Measurements from ENCODE around the gene CACNA1D.
A peak's percentile ranks its signal among the peaks of the same experiment; 100 is the strongest.
"Not testable (repeated sequence)": the region's sequence is repeated elsewhere in the genome, so short reads cannot be mapped to it uniquely, and the experiment has no call there.

The CACNA1D gene

DNA sequence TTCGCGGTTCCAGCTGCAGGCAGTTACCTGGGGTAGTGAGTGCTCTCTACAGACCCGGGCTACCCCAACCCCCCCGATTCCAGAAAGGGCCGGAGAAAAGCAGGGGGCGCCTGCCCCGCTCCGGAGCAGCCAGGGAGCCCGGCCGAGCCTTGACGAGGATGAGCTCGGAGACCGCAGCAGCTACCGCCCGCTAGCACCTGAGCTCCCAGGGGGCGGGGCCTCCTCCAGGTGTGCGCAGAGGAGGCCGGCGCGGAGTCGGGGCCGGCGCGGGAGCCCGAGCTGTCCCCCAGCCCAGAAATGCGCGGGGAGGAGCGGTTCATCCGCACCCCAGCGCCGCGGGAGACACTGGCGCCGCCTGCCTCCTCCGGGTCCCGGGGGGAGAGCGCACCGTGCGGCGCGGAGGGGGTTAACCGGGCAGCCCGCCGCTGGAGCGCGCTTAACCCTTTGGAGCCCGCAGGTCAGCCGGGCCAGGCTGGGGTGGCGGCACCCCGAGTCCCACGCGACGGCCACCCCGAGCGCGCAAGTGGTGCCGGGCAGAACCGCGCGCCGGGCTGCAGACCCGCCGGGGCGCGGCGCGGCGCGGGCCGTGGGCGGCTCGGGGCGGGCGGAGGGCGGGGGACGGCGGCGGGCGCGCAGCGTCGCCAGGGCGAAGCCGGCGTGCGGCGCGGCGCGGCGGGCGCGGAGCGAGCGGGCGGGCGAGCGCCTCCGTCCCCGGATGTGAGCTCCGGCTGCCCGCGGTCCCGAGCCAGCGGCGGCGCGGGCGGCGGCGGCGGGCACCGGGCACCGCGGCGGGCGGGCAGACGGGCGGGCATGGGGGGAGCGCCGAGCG, at the start of gene CACNA1D:
TSS of gene CACNA1D (plus strand) at position 649 of the 829 bp plus-strand sequence. CDS start 556 bp downstream, outside the sequence.
- DNase-seq (ENCODE audit: low read depth) = peak; percentile 26

DNA sequence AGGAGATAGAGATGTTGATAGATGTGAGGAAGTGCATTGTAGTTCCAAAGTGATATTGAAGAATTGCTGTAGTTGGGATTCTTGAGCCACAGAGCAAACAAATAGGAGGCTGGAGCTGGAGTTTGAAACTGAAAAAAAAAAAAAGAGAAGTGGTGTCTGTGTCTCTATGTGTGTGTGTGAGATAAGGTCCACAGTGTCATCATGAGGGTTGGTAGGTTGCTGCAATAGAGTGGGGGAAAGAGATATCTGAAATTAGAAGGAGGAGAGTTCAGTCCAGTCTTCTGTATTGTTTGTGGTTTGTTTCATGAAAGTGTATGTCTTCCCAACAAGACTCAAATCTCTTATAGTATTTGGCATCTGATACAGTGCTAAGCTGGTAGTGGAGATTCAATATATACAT, 37.3 kb upstream of the CACNA1D start:
- DNase-seq (ENCODE audit: low read depth) = no peak

DNA sequence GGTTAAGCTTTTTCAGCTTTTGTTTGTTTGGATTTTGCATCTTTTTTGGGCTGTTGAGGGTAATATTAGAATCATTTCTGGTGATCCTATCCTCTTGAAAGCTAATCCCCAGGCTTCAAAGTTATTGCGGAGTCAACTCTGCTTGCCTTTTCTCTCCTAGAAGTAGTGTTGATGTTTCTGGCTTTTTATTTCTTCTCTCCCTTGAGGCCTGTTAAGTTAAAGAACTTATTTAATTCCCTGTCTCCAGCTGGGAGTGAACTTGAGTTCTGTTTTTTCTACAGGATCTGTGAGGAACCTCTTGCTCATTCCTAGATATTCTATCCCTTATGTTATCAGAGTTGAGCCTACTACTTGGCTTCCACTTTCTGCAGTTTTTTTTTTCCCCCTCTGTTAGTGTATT, 34.1 kb upstream of the CACNA1D start:
- no peak for DNase-seq (ENCODE audit: low read depth)

DNA sequence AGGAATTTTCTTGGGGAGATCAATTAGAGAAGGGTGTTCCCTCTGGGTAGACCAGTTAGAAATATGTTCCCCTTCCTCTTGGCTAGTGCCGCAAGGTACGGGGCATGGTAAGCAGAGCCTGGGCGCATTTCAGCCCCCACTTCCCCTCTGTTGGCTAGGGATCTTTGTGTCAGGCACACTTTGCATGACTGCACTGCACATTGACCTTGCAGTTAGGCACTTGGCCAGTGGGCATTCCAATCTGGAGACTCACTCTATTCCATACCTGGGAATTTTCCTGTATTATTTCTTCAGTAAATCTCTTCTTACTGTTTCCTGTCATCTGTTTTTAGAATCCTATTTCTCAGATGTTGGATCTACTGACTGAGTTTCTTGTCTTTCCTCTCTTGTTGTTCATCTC, 30.0 kb upstream of the CACNA1D start:
- no peak for DNase-seq (ENCODE audit: low read depth)

DNA sequence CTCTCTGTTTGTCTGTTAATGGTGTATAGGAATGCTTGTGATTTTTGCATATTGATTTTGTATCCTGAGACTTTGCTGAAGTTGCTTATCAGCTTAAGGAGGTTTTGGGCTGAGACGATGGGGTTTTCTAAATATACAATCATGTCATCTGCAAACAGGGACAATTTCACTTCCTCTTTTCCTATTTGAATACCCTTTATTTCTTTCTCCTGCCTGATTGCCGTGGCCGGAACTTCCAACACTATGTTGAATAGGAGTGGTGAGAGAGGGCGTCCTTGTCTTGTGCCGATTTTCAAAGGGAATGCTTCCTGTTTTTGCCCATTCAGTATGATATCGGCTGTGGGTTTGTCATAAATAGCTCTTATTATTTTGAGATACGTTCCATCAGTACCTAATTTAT, 24.7 kb upstream of the CACNA1D start:
- DNase-seq (ENCODE audit: low read depth) = not testable (repeated sequence)

DNA sequence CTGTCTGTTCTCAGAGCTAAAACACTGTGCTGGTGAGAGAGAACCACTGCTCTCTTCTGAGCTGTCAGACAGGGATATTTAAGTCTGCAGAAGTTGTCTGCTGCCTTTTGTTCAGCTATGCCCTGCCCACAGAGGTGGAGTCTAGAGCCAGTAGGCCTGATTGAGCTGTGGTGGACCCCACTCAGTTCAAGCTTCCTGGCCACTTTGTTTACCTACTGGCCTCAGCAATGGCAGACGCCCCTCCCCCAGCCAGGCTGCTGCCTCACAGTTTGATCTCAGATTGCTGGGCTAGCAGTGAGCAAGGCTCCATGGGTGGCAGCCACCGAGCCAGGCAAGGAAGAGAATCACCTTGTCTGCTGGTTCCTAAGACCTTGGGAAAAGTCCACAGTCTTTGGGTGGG, 21.0 kb upstream of the CACNA1D start:
- DNase-seq (ENCODE audit: low read depth) = no peak

DNA sequence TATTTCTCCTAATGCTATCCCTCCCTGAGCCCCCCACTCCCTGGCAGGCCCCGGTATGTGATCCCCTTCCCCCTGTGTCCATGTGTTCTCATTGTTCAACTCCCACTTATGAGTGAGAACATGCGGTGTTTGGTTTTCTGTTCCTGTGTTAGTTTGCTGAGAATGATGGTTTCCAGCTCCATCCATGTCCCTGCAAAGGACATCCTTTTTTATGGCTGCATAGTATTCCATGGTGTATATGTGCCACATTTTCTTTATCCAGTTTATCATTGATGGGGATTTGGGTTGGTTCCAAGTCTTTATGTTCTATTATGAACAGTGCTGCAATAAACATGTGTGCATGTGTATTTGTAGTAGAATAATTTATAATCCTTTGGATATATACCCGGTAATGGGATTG, 18.0 kb upstream of the CACNA1D start:
- not testable (repeated sequence) for DNase-seq (ENCODE audit: low read depth)

DNA sequence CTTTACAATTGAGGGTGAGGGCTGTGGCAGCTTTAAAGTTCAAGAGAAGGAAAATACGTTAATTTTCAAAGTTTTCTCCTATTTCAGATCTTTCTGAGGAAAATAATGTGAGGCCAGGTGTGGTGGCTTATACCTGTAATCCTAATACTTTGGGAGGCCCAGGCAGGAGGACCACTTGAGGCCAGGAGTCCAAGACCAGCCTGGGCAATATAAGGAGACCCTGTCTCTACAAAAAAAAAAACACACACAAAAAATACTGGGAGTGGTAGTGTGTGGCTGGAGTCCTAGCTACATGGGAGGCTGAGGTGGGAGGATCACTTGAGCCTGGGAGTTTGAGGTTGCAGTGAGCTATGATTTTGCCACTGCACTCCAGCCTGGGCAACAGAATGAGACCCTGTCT, 16.7 kb upstream of the CACNA1D start:
- not testable (repeated sequence) for DNase-seq (ENCODE audit: low read depth)

DNA sequence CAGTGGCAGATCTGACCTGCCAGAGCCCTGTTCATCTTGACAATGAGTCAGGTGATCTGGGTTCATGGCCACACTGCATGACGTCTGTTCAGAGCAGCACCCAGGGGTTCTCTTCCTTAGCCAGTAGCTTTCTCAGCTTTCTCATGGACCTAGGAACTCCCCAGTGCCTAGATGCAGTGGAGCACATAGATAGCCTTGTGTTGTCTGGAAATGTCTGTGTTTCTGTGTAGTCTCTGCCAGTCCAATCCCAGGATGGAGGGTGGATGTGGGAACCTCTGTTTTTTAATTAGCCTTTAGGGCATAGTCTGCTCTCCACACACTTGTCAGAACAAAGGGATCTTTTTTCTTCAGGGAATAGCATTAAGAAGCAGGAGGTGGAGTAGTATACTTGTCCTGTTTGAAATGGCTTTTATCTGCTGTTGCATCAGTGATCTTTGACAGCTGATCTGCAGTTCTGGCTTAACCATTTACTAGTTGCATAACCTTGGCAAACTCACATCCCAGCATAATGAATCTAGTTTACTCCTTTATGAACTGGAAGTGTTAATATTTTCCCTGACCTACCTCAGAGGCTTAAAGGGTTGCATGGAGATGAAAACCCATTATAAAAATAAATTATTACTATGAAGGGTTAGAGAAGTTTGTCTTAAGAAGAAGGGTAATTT, 16.1 kb upstream of the CACNA1D start:
- no peak for DNase-seq (ENCODE audit: low read depth)

DNA sequence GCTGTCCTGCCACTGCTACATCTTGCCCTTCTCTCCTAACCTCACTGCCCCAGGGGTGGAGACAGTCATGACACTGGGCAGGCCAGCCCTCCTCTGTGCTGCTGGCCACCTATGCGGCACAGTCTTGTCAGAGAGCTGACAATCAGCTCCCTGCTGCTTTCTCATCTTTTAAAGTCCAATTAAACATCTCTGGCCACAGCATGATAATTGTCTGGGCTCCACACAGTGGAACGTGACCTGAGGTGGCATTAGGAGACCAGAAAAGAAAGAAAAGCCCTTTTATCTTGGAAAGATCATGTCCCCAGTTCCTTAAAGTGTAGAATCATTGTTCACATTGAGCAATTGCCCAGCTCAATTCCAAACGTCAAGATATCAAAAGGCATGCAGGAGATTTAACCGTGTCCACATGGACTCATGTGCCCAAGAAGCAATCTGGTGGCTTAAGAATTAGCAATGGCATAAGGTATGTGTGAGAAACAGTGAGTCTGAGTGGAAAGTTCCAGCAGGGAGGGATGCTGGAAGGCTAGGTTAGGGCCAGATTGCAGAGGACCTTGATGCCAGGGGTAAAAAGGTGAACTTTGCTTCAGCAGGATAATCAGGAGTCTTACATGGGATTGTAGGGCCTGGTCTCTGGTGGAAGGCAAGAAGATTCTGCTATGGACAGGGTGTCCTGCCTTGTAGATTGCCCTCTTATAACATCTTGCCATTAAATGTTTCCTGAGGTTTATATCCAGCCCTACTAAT, 15.3 kb upstream of the CACNA1D start:
- no peak for DNase-seq (ENCODE audit: low read depth)

DNA sequence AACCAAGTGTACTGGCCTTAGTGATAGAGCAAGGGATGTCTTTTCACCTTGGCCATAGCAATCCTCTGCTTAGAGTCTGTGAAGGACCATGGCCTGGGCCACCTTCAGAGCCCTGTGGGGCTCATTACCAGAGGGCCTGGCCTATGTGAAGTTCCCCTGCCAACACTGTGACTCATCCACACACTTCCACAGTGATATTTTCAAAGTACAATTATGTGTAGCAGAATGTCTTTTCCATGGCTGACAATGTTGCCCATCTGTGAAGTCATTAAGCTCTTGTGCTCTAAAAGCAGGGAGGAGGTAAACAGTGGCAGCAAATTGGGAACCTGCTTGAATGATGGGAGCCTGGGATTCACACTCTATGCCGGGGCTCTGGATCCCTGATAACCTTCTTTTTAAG, 12.2 kb upstream of the CACNA1D start:
- no peak for DNase-seq (ENCODE audit: low read depth)

DNA sequence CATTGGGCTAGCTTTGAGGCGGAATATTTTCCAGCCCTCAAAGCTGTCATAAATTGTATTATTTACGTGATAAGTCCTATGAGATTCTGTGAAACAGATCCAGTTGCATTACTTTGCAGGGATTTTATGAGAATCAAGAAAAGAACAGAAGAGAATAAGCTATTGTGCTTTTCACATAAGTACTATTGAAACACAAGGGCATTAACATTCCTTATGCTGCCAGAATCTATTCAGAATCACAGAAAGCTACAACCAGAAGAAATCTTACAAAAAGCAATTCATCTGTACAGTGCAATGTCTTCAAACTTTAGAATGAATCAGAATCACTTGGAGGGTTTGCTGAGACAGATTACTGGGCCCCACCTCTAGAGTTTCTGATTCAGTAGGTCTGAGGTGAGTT, 10.6 kb upstream of the CACNA1D start:
- no peak for DNase-seq (ENCODE audit: low read depth)

DNA sequence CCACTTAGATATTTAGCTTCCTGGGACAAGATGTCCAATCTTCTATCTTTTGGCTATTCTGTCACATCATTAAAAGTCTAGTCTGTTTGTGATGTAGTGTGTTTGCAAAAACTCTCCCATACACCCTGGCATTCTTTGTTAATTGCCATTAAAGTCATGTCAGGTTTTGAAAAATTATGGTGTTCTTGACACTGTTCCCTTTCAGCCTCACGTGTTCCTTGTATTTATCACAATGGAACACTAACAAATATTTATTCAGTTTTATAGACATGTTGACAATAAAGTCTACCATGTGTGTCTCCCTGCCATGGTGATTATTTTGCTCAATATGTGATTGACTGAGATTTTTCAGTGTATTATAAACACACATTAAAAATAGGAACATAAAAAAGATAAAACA, 9.4 kb upstream of the CACNA1D start:
- DNase-seq (ENCODE audit: low read depth) = no peak

DNA sequence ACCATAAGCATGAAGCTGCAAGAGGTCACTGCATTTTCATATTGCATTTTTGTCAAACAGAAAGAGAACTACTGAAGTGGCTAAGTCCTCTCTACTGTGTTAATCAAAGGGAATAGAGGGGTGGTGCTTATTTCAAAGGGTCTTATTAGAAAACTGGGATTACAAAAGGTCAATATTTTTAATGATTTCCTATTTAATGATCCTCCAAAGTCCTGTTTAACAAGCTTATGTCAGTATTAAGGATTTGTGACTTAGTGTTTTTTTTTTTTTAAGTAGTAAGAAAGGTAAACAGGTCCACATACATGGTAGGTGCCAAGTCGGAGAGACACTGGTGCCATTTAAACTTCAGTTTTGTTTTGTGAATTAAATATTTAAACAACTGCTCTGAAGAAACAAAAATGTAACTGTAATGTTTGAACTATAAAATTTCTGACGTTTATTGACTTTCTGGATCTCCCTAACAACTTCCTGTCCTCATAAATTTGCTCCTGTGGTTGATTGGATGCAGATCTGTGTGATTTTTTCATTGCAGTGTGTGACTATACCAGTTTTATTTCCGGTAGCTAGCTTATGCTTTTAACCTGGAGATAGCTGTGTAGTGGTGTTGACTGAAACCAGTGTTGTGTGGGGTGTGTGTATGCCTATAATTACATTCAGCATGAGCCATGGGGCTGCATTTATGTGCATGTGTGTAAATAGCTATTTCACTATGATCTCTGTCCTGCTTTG, 8.6 kb upstream of the CACNA1D start:
- no peak for DNase-seq (ENCODE audit: low read depth)

DNA sequence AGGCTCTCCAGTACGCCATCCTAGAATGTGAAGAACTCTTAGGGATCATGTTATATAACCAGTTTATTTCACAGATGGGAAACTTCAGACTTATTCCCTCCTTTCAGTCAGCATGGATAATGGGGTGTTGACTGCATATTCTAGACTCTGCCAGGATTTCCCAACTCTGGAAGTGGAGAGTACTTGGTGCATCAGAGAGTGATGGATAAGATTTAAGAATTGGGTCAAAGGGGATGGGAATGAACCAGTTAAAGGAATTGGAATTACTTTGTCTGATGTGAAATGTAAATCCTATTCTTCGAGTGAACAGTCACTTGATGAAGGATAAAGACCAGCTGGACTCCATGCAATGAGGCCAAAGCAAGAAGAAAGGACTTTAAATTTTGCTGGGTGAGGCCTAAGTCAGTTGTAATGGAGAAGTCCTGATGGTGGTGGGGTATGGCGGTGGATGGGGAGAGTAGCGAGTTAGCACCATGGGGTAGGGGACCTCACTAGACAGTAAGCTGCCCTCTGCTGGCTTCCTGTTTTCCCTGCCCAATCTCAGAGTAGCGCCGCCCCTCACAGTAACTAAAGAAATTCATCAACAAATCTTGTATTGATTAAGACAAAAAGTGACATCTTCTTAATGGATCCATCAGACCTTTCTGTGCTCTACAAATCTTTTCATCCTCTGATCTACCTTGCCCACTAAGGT, 7.3 kb upstream of the CACNA1D start:
- DNase-seq (ENCODE audit: low read depth) = no peak

DNA sequence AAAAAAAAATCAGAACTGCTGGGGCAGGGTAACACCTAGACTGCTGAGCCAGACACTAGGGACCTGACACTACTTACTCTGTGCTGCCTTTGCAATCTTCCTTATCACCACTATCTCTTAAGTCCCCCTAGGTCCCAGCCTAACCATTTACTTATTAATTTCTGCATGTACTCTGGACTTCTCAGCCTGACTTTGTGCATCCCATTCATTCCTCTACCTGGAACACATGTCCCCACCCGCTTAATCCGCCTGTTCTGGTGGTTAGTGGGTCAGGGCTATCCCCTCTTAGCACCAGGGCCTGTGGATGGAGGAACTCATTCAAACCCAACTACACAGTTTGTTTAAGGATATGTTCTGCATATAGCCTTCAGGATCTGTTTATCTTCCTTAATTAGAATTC, 5.0 kb upstream of the CACNA1D start:
- no peak for DNase-seq (ENCODE audit: low read depth)

DNA sequence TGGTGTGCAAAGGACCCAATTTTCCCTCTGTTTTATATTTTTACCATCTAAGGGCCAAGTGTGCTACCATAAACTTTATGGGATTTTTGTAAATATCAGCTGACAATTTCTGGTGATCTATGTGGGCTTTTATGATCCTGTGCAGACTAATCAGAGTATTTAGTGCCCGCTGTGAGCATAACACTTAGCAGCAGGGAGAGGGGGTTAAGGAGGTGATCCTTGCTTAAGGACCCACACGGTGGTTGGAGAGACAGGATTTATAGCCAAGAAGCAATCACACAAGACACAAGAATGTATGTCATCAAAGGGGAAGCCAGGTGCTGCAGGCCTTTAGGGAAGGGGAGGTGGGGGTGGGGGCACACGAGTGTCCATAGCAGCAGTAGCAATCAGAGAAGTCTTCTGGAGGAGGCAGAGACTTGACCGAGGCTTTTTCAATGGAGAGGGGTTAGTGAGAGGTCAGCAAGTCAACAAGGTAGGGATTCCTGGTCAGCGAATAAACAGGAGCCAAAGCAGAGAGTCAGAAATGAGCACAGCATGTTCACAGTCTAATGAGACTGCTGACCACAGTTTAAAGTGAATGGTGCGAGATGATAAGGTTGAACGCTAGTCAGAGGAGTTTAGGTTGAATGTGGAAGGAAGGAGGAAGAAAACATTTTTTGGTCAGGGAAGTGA, 4.5 kb upstream of the CACNA1D start:
- DNase-seq (ENCODE audit: low read depth) = no peak

DNA sequence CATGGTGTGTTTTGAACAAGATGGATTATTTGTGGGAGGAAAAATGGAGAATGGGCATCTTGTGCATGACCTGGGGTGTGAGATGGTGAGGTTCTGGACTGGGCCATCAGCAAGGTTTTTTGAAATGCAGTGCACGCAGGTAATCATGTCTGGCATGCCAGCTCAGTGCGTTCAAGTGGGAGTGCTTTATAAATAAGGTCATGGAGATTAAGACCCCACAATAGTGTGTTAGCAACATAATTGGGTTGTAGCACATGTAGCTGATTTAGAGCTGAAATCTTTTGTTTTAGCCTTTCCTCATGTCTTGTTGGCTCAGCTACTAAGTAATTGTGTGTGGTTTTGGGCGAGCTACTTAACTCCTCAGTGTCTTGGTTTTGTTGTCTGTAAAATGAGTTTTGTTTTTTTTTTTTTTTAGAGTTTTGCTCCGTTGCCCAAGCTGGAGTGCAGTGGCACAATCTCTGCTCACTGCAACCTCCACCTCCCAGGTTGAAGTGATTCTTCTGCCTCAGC, 3.9 kb upstream of the CACNA1D start:
- DNase-seq (ENCODE audit: low read depth) = no peak

DNA sequence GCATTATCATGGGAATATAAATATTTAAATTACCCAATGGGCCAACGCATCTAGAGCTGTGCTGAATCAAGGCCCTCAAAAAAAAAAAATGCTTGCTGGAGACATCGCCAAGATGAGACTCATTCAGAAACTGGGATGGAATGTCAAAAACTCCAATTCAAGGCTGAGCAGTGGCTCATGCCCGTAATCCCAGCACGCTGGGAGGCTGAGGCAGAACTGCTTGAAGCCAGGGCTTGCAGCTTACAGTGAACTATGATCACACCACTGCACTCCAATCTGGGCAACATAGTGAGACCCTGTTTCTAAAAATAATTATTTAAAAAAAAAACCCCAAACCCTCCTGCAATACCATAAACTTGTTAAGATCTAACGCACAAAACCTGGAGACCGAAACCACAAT, 3.1 kb upstream of the CACNA1D start:
- DNase-seq (ENCODE audit: low read depth) = no peak

DNA sequence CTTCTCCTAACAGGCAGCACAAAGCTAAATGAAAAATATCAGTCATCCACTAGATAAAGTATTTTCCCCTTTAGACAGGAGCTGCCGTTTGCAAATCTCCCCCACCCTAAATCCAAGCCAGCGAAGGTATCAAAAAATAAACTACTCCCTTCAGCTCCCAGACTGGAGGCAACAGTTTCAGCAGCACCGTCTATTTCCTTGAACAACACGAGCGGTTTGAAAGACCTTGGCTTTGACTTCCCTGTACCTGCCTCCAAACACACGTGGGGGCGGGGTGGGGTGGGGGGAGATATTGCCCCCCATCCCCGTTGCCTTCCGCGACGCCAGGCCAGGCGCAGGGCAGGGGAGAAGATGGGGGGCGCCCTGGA, 832 bp upstream of the CACNA1D start:
- DNase-seq (ENCODE audit: low read depth) = no peak

DNA sequence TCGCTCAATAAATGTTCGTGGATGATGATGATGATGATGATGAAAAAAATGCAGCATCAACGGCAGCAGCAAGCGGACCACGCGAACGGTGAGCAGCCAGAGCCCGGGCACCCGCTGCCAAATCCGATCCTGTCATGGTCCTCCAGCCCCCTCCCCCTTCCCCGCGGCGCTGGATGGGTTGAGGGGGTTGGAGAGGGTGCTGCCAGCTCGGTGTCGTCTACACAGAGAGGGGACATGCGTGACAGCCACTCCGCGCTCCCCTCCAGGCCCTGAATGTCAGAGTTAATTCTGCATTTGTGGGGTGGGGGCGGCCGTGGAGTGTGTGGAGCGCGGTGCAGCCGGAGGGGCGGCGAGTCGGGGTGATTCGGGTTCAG, 722 bp downstream of the CACNA1D start:
- no peak for DNase-seq (ENCODE audit: low read depth)

All from activated T-cell treated with anti-CD3 and anti-CD28 coated beads for 48 hours (primary cell).